Upper lobe of left lung (tissue), 6 donors: ENCODE results near the gene TBC1D5. TPM values are rescaled to one million over a fixed set of nuclear protein-coding genes. Genes with fewer than 3 reads are reported as not detected.
A peak's percentile ranks its signal among the peaks of the same experiment; 100 is the strongest.

Experiments
- ATAC-seq, 2 donors: fragments of 200-7000 bp; cut with Tn5 transposase; one replicate each; pipeline ENCODE4 v1.9.1; 2022; ENCODE audit warnings: mild to moderate bottlenecking in 2 of 2, moderate library complexity in 2 of 2; ENCODE audit not compliant: low FRiP score in 2 of 2
- DNase-seq, 2 donors: peaks; one replicate each; pipeline ENCODE4 v3.0.0-alpha.2; 2019 to 2020
- H3K27ac ChIP-seq, 4 donors: fragments of 200-600 bp; sonication (generic); one replicate each; pipeline ENCODE4 v1.5.1; 2016 to 2019
- H3K27me3 ChIP-seq, 4 donors: fragments of 200-600 bp; sonication (generic); one replicate each; pipeline ENCODE4 v1.5.1; 2017 to 2019
- H3K36me3 ChIP-seq, 4 donors: fragments of 200-600 bp; sonication (generic); one replicate each; pipeline ENCODE4 v1.5.1; 2016 to 2019
- H3K4me1 ChIP-seq, 4 donors: fragments of 200-600 bp; sonication (generic); one replicate each; pipeline ENCODE4 v1.5.1; 2018 to 2019
- H3K4me3 ChIP-seq, 4 donors: fragments of 200-600 bp; sonication (generic); one replicate each; pipeline ENCODE4 v1.5.1; 2017 to 2019; ENCODE audit warnings: mild to moderate bottlenecking in 2 of 4, moderate library complexity in 1 of 4
- H3K9me3 ChIP-seq, 4 donors: fragments of 200-600 bp; sonication (generic); one replicate each; pipeline ENCODE4 v1.5.1; 2018 to 2019
- EP300 ChIP-seq, 4 donors: sonication (generic); formaldehyde crosslinking; IDR thresholded peaks; one replicate each; pipeline ENCODE4 v1.5.1; 2017; ENCODE audit warnings: antibody characterized with exemption in 4 of 4, control low read depth in 2 of 4
- POLR2A ChIP-seq, 4 donors: fragments of 450-650 bp; IDR thresholded peaks; one replicate each; pipeline ENCODE4 v1.5.1; 2016 to 2017; ENCODE audit warnings: antibody characterized with exemption in 4 of 4, mild to moderate bottlenecking in 2 of 4
- POLR2AphosphoS5 ChIP-seq, 2 donors: sonication (generic); formaldehyde crosslinking; IDR thresholded peaks; one replicate each; pipeline ENCODE4 v1.5.1; 2017; ENCODE audit warnings: antibody characterized with exemption in 2 of 2
- WGBS, 2 donors: methylation state at CpG; one replicate each; pipeline ENCODE4 v1.1.5; 2017 to 2018; 5-methylcytosine and 5-hydroxymethylcytosine counted together
- total RNA-seq, 6 donors: library from RNA; depleted of rRNA in 4 of 6; stranded (reverse); fragments of >200 nt in 4 of 6; gene quantifications; one replicate each; pipeline versions ENCODE4 v1.1.0 to v1.2.1, GENCODE V29; 2016 to 2021
- TF ChIP-seq, protein P1 (sequence below), 6 experiments: fragments of 450-650 bp in 4 of 6; fragments of 200-600 bp in 2 of 6; sonication (generic) in 2 of 6; IDR thresholded peaks; one replicate each; pipeline ENCODE4 v1.5.1; 2016 to 2019; ENCODE audit warnings: antibody characterized with exemption in 6 of 6
- donor health status: DM: no; HTN: no; CAD: no; lungs with moderate emphysema.
- donor health status: DM: no; HTN: yes; CAD: no; lungs with severe emphysema.

Gene TBC1D5
- total RNA-seq, 6 donors from 2014 or later: 53.0 to 135 (median 63.3) TPM

GRCh38 chr3:17122758-17123157 is 619.7 kb downstream of the TBC1D5 start:
- no peak for DNase-seq
- H3K27ac ChIP-seq: no peak overlapping the region
- 95 to 100% methylated on average over 3 of the region's 3 CpGs for WGBS, 2 donors
- TF ChIP-seq POLR2AphosphoS5 (IDR thresholded peaks at IDR 0.05) (no peak), POLR2A (IDR thresholded peaks at IDR 0.05) (no peak), EP300 (IDR thresholded peaks at IDR 0.05) (no peak)
- TF ChIP-seq, protein P1, sequence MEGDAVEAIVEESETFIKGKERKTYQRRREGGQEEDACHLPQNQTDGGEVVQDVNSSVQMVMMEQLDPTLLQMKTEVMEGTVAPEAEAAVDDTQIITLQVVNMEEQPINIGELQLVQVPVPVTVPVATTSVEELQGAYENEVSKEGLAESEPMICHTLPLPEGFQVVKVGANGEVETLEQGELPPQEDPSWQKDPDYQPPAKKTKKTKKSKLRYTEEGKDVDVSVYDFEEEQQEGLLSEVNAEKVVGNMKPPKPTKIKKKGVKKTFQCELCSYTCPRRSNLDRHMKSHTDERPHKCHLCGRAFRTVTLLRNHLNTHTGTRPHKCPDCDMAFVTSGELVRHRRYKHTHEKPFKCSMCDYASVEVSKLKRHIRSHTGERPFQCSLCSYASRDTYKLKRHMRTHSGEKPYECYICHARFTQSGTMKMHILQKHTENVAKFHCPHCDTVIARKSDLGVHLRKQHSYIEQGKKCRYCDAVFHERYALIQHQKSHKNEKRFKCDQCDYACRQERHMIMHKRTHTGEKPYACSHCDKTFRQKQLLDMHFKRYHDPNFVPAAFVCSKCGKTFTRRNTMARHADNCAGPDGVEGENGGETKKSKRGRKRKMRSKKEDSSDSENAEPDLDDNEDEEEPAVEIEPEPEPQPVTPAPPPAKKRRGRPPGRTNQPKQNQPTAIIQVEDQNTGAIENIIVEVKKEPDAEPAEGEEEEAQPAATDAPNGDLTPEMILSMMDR (IDR thresholded peaks at IDR 0.05): no peak
- no peak overlapping the region for H3K4me3 ChIP-seq
- no peak for ATAC-seq
- H3K36me3 ChIP-seq: no peaks in the 10 kb centered on the region
- H3K4me1 ChIP-seq: no peaks in the 10 kb centered on the region
- no peaks in the 10 kb centered on the region for H3K9me3 ChIP-seq
- H3K27me3 ChIP-seq: no peaks in the 10 kb centered on the region

DNA sequence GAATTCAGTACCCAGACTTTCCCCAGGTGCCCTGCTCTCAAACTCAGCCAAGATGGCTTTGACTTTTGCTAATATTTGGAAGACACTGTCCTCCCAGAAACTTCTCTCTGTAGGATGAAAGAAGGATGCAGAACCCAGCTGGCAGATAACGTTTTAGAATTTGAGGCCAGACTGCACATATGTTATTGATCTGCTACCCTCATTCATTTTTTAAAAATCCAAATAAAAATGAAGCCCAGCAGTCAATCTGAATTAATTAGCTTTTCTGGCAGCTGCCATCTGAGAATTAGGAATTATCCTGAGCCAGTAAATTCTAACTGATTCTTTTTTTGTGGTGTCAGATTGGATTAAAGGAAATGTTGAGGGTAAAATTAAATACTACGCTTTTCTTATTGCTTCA is 621.1 kb downstream of the TBC1D5 start:
- Histone ChIP-seq H3K27me3 (no peaks in the 10 kb centered on the region), H3K27ac (no peak overlapping the region), H3K4me1 (no peaks in the 10 kb centered on the region), H3K4me3 (no peak overlapping the region), H3K36me3 (no peaks in the 10 kb centered on the region), H3K9me3 (no peaks in the 10 kb centered on the region)
- 86 to 96% methylated on average over 2 of the region's 2 CpGs for WGBS, 2 donors
- no peak for DNase-seq
- ATAC-seq: no peak
- TF ChIP-seq EP300 (IDR thresholded peaks at IDR 0.05): no peak
- no peak for TF ChIP-seq POLR2A (IDR thresholded peaks at IDR 0.05)
- TF ChIP-seq, protein P1 (IDR thresholded peaks at IDR 0.05): no peak
- TF ChIP-seq POLR2AphosphoS5 (IDR thresholded peaks at IDR 0.05): no peak

GRCh38 chr3:17120115-17120514 is 622.3 kb downstream of the TBC1D5 start:
- H3K27me3 ChIP-seq: no peaks in the 10 kb centered on the region
- no peaks in the 10 kb centered on the region for H3K9me3 ChIP-seq
- TF ChIP-seq, protein P1 (IDR thresholded peaks at IDR 0.05): no peak
- TF ChIP-seq EP300 (IDR thresholded peaks at IDR 0.05) (no peak), POLR2AphosphoS5 (IDR thresholded peaks at IDR 0.05) (no peak), POLR2A (IDR thresholded peaks at IDR 0.05) (no peak)
- DNase-seq (no peak), ATAC-seq (no peak)
- WGBS, 2 donors: 91 to 92% methylated on average over 4 of the region's 4 CpGs
- H3K4me3 ChIP-seq: no peak overlapping the region
- no peaks in the 10 kb centered on the region for H3K4me1 ChIP-seq
- H3K36me3 ChIP-seq: no peaks in the 10 kb centered on the region
- H3K27ac ChIP-seq: no peak overlapping the region

GRCh38 chr3:17119201-17120072 is 623.0 kb downstream of the TBC1D5 start:
- Histone ChIP-seq H3K27me3 (no peaks in the 10 kb centered on the region), H3K4me1 (no peaks in the 10 kb centered on the region), H3K4me3 (no peak overlapping the region), H3K36me3 (no peaks in the 10 kb centered on the region), H3K27ac (no peak overlapping the region), H3K9me3 (no peaks in the 10 kb centered on the region)
- no peak for ATAC-seq
- no peak for DNase-seq
- 68 to 76% methylated on average over 5 of the region's 5 CpGs for WGBS, 2 donors
- TF ChIP-seq EP300 (IDR thresholded peaks at IDR 0.05) (no peak), POLR2A (IDR thresholded peaks at IDR 0.05) (no peak), POLR2AphosphoS5 (IDR thresholded peaks at IDR 0.05) (no peak)
- TF ChIP-seq, protein P1 (IDR thresholded peaks at IDR 0.05): no peak

GRCh38 chr3:17118771-17119170 is 623.7 kb downstream of the TBC1D5 start:
- peak in 1 of 2 donors; percentile 20 for DNase-seq
- H3K4me3 ChIP-seq: no peak overlapping the region
- TF ChIP-seq POLR2AphosphoS5 (IDR thresholded peaks at IDR 0.05) (no peak), POLR2A (IDR thresholded peaks at IDR 0.05) (no peak), EP300 (IDR thresholded peaks at IDR 0.05) (no peak)
- TF ChIP-seq, protein P1 (IDR thresholded peaks at IDR 0.05): no peak
- 94 to 97% methylated on average over 2 to 6 of the region's 6 CpGs for WGBS, 2 donors
- no peaks in the 10 kb centered on the region for H3K4me1 ChIP-seq
- no peak for ATAC-seq
- H3K9me3 ChIP-seq: no peaks in the 10 kb centered on the region
- H3K36me3 ChIP-seq: no peaks in the 10 kb centered on the region
- H3K27ac ChIP-seq: no peak overlapping the region
- H3K27me3 ChIP-seq: no peaks in the 10 kb centered on the region
